Anterior cingulate cortex (tissue), 58 donors: ENCODE results near the gene PROSER2.

ENCODE experiments used
- DNase-seq, 58 donors: peaks; one replicate each; lab custom pipeline; 2025; lab: John Stamatoyannopoulos, UW

PROSER2 gene

DNA sequence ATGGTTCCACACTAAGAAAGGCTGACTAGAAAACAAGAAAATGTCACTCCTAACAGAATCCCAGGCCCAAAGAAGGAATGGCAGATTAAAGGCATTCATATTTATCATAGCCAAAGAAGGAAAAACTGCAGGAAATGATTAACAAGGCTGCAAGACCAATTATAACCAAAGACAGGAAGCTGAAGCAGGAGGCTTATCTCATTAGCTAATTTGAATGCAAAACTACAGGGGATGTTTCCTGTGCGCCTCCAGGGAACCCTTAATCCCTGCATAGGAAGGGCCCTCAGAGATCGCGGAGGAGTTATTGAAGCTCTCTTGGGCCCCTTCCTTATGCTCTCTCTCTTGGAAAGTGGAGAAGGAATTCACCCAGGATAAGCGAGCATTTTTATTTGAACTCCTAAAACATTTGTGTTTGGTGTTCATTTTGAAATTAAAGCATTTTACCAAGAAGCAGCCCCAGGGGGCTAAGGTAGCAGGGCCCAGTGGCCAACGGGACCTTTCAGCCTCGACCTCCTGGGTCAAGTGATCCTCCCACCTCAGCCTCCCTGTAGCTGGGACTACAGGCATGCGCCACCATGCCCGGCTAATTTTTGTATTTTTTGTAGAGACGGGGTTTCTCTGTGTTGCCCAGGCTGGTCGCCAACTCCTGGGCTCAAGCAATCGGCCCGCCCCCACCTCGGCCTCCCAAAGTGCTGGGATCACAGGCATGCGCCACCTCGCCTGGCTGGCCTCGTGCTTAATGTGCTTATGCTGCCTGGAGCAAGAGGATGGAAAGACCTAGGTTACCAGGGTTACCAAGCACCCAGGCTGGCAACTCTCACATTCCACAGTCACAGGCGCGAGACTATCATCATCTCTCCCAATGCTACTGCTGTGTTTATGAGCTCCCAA, 24.1 kb upstream of the PROSER2 start:
- peak in 9 of 58 donors; percentile 3 to 22 (median 11) for DNase-seq

DNA sequence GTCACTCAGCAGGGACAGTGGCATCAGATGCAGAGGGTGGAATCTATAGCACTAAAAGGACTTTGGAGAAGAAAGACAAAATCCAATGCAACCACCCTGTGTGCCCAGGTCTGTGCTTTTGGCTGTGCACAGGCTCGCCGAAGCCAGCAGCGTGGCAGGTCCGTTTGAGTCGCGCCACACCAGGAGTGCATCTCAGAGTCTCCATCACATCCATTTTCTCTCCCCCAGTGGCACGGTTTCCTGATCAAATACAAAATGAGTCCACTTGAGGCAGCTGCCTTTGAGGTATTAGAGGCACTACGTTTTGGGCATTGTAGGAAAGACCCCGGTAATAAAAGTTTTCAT, 23.4 kb upstream of the PROSER2 start:
- no peak for DNase-seq

DNA sequence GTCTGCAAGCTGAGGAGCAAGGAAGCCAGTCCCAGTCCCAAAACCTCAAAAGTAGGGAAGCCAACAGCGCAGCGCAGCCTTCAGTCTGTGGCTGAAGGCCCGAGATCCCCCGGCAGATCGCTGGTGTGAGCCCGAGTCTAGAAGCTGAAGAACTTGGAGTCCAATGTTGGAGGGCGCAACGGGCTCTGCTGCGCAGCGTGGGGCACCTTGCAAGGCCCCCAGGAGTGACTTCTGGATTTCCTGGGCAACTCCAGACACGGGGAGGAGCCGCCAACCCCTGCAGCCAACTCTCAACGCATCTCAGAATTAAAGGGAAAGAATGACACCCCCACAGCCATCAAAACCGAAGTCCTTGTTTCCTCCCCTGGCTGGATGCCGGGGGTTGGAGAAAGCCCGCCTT, 18.8 kb upstream of the PROSER2 start:
- DNase-seq: no peak

DNA sequence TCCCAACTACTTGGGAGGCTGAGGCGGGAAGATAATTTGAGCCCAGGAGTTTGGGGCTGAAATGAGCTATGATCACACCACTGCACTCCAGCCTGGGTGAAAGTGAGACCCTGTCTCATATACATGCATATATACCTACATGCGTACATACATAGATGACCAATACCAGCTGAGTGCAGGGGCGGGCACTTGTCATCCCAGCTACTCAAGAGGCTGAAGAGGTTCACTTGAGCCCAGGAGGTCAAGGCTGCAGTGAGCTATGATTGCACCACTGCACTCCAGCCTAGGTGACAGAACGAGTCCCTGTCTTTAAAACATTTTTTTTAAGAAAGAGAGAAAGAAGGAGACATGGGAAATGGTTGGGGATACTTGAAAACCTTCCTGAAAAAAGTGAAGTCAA, 17.4 kb upstream of the PROSER2 start:
- DNase-seq: no peak

DNA sequence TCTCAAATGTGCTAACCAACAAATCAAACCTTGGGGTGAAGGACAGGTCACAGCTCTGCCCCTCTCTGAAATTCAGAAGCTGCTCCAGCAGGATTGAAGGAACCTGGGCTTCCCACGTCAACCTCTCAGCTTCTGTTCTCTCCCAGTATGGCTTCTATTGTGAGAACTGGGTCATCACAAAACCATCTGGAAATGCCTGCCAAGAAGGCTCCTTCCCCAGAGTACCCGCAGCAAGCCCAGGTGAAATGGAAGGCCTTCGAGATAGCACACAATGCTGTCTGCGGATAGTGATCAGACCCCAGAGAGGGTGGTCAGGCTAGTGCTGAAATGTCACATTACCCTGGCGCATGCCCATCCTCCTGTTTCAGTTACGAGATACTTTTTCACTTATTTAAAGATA, 16.4 kb upstream of the PROSER2 start:
- DNase-seq: no peak

DNA sequence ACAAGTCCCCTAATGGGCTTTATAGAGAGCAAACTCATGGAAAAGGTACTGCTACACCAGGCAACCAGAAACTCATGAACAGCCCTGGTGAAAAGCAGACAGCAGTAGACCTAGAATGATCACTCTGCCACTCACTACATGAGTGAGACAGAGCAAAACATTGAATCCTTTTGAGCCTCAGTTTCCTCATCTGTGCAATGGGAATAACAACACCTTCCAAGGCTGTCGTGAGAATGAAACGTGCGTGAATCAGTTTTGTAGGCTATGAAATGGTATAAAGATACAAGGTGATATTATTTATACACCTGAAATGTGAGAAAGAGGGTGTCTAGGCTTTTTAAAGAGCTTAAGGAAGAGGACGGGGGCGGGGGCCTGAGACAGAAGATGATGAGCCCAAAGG, 14.3 kb upstream of the PROSER2 start:
- DNase-seq: no peak

DNA sequence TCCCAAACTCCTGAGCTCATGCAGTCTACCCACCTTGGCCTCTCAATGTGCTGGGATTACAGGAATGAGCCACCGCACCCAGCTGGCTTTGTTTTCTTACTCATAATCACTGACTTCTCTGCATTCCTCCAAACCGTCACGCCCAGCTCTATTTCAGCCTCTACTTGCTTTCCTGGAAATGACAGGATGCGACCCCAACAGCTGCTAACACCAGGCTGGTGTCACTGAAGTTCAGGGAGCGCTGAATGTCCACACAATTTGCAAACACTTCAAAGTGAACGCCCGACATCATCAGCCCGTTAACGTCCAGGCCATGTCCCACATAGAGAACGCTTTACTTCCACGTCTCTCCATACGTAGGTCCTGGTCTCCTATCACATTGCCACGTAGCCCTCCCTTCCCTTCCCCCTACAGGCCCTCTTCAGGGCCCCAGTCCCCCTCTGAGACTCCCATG, 12.8 kb upstream of the PROSER2 start:
- no peak for DNase-seq

DNA sequence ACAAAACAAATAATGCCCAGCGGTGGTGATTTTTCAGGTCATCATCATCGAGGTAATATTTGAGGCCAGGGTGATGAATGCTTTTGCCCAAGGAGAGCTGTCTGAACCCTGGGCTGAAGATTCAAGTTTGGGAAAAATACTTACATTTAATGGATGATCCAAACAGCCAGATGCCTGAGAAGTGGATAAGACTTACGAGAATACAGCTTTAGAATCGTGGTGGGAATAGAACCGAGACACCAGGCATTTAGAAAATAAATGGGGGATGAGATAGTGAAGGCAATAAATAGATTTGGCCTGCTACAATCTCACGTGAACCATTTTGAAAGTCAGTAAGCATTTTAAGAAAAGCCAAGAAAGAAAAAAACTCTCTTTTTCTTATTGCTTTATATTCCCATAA, 12.2 kb upstream of the PROSER2 start:
- DNase-seq: no peak

DNA sequence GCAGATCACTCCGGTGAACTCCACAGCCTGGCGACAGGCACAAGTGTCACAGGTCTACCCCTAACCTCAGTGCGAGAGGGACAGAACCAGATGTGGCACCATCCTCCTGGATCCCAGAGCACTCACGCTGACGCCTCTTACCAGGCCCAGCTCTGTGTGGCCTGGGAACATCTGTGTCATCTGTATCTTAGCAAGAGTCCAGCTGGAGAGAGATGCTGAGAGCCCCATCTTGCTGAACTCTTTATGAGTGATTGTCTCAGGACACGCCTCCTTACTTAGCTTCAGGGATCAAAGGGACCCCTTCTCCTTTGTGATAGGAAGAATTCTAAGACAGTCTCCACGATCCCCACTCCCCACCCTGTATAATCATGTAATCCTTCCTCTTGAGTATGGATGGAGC, 10.0 kb upstream of the PROSER2 start:
- DNase-seq: no peak

DNA sequence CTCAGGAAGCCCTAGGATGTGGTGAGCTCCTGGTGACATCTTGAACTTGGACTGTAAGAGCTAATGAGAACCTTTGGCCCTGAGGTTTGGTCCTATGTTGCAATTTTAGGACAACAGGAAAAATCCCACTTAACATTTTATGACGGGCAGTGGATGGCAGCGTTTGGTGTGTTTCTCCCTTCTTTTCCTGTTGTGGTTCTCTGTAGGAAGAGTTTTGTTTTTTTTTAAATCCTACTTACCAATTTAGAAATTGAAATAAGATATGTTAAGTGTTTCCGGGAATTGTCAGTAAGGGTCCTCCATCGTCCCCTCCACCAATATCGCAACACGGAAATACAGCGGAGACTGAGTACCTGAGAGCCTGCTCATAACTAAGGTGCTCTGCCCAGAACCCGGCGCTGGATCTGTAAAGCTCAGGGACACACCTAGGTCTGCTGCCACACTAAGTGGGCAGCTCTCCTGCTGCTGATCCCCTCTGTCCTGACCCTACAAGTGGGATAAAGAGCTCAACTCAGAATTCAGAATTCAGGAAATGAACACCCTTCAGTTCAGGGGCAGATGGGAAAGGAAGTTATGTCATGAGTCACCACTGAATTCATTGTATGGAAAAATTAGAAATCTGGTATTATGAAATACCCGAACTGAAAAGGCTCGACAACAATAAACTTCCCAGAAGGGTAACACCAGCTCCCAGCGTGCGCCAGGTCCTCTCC, 9.1 kb upstream of the PROSER2 start:
- no peak for DNase-seq

DNA sequence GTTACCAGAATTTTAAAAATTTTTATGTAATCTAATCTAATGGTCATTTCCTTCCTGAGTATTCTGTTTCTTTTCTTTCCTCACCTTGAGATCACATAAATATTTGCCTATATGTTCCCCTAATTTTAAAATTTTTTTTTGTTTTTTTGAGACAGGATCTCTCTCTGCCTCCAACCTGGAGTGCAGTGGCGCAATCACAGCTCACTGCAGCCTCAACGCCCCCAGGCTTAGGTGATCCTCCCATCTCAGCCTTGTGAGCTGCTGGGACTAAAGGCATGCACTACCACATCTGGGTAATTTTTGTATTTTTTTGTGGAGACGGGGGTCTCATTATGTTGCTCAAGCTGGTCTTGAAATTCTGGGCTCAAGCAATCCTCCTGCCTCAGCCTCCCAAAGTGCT, 4.1 kb upstream of the PROSER2 start:
- no peak for DNase-seq

DNA sequence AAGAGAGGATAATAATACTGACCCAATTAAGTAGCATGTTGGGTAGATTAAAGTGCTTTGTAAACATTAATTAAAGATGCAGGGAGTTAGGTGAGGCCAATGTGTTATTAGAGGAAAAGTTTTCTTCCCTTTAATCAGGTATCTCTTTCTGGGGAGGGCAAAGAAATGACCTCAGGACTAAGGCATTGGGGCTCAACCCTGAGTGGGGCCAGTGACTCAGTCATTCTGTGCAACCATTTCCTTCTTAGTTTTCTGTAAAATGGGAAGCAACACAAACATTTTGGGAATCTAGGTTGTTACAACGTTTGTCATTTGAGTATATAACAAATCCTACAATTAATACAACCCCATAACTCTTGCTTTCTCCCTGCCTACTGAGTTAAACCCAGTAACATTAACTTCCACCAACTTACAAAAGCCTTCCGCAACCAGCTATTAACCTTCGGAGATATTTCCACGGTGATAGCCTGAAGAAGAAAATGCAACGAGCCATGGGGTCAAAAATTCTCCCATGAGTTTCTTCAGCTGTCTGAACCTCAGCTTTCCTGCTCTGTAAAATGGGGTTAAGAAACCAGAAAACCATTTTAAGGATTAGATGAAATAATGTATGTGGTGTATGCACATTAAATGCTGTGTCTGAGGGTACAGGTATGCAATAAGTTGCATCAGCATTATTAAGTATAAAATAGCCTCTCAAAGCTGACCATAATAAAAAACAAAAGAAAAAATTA, 965 bp upstream of the PROSER2 start:
- no peak for DNase-seq

DNA sequence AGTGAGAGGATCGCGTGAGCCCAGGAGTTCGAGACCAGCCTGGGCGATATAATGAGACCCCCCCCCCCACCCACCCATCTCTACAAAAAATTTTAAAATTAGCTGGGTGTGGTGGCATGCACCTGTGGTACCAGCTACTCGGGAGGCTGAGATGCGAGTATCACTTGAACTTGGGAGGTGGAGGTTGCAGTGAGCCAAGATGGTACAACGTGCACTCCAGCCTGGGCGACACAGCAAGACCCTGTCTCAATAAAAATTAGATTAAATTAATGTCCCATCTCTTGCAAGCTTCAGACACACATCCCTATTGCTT, 391 bp upstream of the PROSER2 start:
- DNase-seq: no peak

DNA sequence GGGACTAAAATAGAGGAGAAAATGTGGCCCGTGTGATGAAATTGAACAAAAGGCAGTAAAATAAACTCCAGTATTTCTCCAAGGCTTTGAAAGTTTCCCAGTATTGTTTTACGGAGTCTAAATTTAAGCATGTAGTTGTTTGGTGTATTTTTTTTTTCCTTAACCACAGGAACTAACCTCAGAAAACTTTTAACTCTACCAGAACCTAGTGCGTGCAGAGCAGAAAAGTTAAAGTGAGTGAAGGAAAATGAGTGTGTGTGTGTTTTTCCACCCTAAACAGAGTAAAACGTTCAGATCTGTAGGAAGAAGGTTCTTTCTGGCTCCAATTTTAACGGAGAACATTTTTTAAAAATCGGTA, 812 bp downstream of the PROSER2 start:
- DNase-seq: no peak

DNA sequence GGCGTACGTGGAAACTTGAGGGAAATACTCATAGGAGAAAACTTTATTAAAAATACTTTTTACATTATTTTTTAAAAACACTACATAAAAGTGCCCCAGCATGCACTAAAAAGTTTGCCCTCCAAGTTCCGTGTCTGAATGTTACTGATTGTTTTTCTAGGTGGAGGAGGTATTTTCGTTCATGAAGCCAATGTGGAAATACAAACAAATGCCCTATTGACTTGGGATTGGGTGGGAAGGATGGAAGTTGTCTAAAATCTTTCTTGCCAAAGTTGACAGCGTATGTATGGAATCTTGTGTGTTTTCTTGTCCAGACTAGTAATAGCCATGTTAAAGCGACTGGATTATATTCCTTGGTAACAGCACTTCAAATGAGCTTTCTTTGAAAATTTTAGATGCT, 1.2 kb downstream of the PROSER2 start:
- DNase-seq: no peak

DNA sequence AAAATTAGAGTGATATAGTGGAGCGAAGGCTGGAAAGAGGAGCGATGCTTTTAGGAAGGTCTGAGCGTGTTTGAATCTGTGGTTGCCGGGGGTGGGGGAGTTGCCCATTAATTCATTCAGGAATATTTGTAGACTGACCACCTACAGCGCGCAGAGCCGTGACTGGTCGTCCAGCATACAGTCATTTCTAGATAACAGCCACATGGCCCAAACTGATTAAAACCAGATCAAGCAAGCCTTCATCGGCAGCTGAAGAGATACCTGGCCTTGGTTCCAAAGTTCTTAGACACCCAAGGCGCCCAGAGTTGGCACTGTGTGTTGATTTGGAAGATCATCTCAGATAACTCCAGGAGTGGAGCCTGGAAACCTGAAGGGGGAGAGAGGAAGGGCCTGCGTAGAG, 1.7 kb downstream of the PROSER2 start:
- no peak for DNase-seq

DNA sequence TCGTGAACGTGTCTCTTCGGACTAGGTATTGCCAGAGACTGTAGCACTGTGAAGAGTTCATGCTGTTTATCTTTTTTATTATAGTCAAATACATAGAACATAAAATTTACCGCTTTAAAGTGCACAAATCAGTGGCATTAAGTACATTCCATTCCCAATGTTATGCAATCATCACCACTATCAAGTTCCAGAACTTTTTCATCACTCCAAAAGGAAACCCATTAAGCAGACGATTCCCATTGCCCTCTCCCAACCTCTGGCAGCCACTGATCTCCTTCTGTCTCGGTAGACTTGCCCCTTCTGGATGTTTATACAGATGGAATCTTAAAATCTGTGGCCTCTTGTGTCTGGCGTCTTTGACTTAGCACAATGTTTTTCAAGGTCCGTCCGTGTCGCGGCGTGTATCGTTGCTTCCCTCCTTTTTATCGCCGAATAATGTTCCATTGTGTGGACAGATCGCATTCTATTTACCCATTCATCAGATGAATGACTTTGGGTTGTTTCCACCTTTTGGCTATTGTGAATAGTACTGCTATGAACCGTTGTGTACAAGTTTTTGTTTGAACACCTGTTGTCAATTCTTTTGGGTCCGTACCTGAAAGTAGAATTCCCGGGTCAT, 2.7 kb downstream of the PROSER2 start:
- DNase-seq: no peak

DNA sequence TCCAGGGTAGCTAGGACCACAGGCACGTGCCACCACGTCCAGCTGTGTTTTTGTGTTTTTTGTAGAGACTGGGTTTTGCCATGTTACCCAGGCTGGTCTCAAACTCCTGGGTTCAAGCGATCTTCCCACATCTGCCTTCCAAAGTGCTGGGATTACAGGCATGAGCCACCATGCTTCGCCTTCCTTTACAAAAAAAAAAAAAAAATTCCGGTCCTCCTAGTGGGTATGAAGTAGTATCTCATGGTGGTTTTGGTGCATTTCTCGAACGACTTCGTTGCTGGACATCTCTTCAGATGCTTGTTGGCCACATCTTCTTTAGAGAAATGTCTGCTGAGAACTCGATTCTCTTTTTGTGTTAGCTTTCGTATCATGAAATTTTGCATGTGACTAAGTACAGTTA, 3.9 kb downstream of the PROSER2 start:
- DNase-seq: no peak

DNA sequence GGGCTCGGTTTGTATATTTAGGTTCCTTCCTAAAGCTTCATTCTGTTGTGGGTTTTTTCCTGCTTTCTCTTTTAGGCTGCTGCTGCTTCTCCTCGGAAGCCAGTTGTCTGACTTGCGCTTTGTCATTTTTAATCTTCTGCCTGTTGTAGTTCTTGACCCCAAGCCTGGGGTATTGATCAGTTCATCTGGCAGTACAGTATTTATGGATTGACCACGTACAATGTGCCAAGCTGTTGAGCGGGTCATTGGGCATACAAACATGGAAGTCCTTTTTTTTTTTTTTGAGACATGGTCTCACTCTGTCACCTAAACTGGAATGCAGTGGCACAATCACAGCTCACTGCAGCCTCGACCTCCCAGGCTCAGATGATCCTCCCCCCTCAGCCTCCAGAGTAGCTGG, 4.3 kb downstream of the PROSER2 start:
- no peak for DNase-seq

DNA sequence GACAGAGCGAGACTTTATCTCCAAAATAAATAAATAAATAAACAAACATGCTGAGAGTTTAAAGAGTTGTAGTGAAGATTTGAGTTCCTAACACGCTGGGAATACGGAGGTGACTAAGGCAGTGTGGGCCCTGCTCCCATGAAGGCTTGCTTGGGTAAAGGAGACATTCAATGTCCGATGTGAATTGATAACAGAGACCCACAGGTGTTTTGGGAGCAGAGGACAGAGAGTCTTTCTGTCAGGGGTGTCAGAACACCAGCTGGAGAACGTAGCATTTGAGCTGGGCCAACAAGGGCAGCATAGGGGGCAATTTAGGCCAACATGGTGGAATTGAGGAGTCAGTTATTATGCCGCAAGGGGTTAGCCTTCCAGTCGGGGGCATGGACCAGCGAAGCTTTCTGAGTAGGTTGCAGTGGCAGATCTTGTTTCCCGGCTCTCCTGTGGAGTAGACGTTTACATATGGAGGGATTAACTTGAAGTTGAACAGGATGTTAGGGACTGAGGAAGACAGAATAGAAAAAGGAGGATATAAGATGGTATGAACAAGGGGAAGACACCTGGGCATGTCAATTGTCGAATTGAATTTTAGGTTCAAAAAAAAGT, 5.6 kb downstream of the PROSER2 start:
- no peak for DNase-seq
